HG03159 (cell line): ENCODE data around the gene FBLN1.

Experiments used
- ATAC-seq: cut with Tn5 transposase; IDR thresholded peaks from one replicate; pipeline ENCODE4 v1.9.1; 2021; ENCODE audit warnings: mild to moderate bottlenecking, moderate library complexity; ENCODE audit not compliant: unreplicated experiment

The FBLN1 gene

DNA sequence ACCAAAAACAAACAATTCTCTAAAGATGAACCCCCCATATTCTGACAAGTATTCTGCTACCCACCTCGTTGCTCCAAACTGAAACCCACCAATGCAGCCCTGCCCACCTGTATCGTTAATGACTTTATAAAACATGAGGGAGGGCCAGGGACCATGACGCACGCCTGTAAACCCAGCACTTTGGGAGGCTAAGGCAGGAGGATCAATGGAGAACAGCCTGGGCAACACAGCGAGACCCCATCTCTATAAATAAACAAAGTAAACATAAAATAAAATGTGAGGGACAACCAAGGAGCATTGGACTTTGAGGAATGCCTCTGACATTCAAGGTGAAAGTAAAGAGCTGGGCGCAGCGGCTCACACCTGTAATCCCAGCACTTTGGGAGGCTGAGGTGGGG is 129.2 kb downstream of the FBLN1 start:
- ATAC-seq = no peak

DNA sequence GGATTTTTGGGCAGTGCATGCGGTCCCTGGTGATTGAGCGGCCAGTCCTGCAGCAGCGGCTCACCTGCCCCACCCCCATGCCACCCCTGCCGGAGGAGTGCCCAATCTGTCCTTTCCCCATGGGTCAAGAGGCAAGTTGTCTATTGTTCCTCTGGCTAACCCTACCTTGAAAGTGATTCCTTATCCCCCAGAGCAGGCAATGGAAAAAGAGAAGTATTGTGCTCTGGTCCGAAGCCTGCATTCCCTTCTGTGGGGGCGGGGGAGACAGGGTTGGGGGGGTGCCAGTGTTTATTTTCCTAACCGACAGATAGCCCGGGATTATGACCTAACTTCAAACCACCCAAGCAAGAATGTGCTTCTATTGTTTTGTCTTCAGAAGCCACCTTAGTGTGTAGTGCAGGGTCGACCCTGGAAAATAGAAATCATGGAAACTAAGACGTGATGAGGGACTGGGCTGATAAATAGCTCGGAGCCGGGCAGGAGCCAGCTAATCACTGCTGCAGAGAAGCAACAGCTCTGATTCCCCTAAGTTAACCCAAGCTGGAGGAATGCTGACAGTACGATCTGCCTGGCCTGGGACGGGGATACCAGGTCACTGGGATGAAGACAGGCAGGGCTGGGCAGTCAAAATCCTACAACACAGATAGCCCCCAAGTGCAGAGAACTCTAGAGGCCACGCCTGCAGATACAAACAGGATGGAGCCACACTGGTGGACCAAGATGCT is 130.3 kb downstream of the FBLN1 start:
- ATAC-seq = no peak

DNA sequence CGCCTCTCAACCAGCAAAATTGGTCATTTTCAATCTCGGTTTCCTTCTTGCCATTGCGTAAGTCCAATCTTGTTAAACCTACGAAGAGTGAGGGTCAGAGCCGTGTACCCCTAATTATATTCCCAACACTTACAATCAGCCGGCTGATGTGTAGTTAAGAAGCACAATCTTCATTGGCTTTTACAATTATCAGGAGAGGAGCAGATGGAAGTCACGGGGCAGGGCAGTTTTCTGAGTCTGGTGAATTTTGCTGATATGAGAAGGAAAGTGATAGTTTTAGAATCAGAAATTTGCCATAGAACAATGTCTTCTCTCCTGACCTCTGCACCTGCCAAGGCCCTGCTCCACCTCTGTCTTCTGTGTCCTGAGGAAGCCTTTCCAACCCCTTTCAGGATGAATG is 134.0 kb downstream of the FBLN1 start:
- no peak for ATAC-seq

DNA sequence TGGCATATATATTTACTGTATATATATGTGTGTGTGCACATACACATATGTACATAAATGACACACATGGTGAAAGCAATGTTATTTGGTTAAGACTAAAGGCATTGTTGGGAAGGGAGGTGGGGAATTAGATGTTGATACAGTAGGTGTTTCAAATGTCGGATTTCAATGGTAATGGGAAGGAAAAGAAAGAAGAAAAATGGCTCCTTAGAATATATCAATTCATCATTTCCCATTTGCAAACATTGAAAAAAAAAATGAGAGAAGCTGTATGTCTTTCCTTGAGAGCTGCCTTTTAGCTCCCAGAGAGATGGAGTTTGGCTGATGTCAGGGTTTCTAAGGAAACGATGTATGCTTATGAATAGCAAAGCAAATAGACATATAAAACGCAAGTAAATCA is 135.5 kb downstream of the FBLN1 start:
- ATAC-seq = no peak

DNA sequence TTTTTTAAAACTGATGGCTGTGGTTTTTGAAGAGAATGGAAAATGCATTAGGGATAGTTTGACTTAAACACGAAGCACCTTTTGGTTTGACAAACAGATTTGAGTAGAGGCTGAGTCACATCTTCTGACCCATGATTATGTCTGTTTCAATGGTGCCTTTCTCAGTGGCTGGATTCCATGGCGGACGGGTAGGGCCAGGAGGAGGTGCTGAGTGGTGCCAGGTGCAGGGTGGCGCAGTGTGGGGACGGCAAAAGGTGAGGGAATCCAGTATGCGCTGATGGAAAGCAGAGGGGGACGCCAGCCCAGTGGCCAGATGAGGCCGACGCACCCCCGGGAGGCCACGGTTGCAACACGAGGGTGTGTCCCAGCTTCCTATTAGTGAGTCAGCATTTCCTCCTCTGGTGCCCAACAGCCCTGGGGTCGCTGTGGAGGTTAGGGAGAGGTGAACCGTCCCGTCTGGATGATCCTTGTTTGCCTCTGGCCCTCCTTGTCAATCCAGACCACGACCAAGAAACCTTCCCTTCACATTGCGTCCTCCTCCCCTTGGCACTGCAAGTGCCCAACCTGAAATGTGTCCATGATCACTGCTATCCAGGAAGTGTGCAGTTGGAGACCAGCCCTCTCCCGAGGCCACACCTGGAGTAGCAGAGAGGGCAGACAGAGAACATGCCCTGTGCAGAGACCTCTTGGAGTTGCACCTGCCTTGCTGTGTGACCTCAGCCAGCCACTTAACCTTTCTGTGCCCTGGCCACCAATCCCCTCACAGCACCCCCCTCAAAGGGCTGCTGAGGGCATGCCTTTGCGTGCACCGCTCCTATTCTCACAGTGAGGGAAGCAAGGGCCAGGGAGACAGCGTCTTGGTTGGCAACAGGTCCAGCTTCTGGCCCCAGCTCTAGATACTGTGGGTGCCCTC is 136.4 kb downstream of the FBLN1 start:
- ATAC-seq = no peak

DNA sequence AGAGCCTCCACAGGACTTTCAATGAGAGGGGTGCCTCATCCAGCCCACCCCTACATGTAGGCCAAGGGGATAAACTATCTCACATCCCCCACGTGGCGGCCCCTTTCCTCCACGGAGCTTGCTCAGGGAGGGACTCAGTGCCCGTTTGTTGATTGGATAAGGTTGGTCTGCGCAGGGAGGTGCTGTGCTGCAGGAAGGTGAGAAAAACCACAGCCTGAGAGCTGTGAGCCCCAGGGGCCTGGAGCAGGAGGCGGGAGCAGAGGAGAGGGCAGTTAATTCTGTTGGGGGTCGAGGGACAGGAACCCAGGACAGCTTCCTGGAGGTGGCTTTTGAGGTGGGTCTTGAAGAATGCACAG is 137.0 kb downstream of the FBLN1 start:
- no peak for ATAC-seq

DNA sequence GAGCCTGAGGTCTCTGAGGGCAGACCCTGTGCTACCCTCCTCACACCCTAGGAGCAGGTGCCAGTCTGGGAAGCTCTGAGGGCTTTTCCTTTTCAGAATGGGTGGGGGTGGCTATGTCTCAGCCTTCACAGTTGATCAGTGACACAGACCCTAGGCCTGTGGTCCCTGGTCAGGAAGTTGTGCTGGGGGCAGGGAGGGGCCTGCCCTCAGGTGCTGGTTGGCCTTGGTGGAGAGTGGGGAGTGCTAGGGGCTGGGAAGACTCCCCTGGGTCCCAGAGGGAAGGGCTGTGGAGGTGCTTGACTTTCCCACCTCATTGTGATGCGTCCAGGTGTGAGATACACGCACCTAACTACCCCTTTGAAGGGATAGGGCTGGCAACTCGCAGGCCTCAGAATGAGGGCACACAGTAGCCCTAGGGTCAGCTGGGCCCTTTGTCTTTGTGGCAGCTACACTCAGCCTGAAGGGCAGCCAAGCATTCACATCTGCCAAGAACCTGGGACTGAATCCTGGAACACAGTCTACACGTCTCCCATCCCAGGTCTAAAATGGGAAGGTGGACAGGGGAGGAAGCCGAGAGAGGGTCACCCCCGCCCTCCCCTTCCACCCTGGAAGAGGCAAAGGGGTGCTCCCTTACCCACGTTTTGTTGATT is 137.7 kb downstream of the FBLN1 start:
- no peak for ATAC-seq

DNA sequence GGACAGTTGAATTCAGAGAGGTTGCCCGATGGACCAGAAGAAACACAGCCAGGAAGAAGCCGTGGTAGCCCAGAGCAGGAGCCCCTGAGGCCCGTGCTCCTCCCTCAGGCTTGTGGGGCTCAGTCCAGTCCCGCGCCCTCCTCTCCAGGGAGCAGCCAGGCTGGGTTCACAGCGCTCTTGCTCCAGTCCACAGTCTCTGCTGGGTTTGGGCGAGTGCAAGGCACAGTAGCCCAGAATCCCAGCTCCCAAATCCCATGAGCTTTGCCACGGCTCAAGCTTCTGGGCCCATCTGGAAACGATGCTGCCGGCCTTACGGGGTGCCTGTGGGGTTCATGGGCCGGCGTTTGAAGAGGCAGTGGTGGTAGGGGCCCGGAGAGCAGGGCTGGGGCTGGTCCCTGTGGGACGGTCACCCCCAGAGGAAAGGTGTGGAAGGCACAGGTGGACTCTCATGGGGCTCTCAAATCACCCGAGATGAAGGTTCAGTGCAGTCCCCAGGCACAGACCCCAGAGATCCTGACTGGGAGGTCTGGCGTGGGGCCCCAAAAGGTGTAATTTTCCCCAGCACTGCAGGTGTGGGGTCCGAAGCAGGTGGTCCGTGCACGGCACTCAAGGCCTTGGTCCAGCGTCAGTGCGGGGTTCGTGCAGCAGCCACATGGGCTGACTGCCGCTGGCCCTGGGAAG is 138.4 kb downstream of the FBLN1 start:
- no peak for ATAC-seq

DNA sequence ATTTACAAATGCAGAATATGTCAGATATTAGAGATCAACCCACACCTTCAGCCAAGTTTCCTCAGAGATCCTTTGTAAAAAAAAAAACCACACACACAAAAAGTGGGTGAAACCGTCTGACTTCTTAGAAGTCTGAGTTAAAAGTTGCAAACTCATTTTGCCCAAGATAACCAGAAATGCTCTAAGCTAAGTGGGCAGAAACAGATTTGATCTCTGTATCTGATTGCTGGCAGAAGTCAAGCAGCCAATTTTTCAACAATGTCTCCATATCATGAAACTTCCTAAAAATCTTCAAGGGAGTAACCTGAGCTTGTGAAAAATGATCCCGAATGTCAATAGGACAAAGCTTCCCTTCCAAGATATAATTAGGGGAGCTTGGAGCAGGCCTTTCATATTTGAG is 140.3 kb downstream of the FBLN1 start:
- ATAC-seq = no peak

DNA sequence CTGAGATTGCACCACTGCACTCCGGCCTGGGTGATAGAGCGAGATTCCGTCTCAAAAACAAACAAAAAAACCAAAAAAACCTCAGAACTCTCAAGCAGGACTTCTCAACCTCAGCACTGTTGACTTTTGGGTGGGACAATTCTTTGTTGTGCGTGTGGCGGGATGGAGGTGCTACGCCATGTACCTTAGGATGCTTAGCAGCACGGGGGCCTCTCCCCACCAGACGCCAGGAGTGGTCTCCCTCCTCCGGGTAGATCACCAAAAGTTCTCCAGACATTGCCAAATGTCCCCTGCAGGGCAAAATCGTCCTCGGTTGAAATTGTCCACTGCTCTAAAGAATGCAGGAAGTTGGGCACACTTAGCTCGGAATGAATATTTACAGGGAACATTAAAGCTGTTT is 142.0 kb downstream of the FBLN1 start:
- ATAC-seq = no peak

DNA sequence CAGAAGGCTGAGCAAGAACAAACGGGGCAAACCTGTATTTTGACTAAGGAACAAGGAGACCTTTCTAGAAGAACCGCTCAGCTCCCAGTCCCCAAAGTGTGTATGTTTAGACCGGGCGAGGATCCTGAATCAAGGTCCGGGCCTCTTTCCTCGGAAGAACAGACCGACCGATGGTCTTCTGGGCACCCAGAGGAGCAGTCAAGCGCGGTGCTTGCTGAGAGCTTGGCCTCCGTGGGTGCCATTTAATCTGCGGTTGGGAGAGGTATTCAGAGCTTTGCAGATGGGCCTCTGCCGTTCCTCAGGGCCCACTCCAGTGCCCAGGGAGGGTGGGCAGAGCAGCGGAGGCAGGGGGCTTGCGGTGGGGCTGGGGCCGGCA is 142.5 kb downstream of the FBLN1 start:
- ATAC-seq = no peak

DNA sequence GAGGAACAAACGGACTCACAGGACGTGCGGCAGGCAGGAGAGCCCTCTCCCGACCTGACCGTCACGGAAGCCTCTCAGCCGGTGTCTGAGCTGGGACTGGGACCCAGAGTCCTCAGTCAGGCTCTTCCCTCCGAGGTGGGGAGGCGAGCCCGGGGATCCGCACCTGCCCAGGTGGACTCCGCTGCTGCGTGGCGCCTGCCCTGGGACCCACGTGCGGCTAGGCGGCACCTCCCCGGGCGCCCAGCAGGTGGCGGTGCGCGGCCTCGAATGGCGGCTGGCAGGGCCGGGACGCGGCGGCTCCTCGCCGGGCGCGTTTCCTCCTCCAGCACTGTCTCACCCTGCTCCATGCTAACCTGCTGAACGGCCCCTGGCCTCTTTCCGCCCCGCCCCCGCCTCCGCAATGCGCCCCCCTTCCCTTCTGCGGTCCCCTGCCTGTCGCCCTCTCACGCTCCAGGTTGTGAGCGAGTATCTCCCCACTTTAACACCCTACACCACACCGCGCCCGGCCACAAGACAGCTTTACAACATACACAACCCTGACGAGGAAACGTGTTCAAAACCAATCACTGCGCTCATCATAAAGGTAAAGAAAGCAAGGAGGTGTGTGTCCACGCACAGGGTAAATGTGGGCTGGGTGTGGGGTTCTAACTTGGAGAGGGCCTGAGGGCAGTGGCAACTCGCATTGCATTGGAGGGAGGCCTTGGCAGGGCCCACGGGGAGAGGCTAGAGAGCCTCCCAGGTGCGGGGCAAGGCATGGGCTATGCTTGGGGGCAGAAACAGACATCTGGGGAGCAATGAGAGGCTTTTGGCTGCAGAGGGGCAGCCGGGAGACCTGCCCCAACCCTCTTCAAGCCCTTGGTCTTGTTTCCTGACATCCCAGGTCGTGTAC is 143.1 kb downstream of the FBLN1 start:
- ATAC-seq = no peak

DNA sequence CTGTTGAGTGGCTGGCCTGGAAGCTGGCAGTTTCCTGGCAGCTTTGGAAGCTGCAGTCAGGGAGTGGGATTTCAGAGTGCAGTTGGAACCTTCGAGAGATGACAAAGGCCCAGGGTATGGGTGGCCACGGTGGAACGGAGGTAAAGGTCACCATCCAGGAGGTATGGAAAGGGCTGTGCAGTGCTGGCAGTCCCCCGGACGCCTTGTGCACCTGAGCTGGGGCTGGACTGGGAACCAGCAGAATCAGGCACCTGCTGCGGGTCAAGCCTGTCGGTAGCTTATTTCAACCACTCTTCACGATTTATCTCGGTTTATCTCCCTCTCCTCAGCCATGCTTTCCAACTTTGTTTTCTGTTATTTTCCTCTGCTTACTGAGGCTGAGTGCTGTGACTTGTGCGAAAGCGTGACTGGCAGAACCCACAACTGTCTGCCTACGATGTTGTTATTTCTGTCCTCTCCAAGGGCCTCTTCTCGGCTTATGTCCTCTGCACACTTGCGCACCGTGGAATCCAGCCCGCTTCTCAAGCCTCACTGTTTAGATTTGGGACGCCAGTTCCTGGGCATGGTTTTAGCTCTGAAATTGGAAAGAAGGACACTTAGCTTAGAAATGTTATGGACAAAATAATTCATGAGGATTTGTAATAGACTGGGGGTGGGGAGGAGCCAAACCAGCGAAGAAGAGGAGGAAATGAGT is 145.0 kb downstream of the FBLN1 start:
- no peak for ATAC-seq

DNA sequence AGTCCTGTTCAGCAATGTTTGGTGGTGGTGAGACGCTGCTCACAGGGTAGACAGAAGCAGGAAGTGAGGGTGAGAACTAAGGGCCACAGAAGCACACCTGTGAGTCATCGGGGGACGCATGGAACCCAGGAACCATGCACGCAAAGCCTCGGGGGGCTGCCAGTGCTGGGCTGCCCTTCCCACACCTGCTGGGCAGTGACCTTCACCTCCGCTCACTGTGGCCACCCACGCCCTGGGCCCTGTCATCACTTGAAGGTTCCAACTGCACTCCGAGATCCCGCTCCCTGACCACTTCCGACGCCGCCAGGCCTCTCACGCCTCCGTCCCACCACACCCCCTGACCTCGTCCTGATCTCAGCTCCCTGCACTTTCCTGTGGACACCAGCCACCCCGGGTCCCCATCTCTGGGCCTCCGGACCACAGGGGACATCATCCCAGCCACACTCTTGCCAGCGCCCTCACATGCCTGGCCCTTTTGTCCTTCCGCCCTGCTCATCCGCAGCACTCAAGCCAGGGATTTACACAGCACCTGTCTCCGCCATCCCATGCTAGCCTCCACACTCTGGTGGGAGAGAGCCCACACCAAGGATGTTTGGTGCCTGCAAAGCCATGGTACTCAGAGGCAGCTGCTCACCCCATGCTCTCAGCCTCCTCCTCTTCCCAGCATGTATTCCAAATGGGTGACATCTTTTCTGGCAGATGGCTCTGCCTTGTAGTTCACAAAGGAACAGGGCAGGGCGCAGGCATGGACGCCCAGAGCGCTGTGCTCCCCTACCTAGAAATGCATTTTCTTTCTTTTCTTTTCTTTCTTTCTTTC is 145.8 kb downstream of the FBLN1 start:
- no peak for ATAC-seq

DNA sequence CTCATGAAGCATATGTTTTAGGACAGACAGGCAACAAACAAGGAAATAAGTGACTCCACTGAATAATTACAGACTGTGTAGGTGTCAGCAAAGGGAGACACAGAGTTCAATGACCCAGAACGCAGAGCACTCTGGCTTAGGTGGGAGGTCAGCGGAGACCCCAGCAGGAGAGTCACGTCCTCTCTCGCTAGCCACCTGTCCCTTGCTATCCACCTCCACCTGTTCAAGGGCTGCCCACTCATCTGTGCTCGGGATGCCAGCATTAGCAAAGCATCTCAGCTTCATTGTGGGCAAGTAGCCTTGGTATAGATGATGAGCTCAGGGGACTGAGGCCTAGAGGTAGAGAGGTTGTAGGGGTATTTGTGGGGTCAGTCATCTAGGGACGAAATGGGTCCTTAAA is 147.1 kb downstream of the FBLN1 start:
- ATAC-seq = no peak

DNA sequence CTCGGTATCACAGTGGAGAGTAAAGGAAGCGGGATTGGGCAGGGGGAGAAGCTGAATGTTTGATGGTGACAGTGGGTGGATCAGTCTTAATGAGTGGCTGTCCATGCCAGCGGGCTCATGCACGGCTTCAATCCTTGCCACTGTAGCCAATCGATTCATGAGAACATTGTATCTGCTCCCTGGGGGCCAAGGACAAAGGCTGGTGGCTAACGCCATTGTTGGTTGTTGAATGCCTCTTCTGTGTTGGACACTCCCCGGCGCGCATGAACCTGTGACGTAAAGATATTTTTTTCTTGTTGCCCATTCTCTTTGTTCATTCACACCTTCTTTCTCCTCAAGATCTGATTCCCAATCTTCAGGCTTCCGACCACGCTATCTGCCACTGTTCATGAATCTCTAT is 148.0 kb downstream of the FBLN1 start:
- ATAC-seq = no peak
